NCI-H2081 (cell line): ENCODE data around the gene RYR2.

Experiments
- DNase-seq, 2 experiments: peaks; one replicate each; lab custom pipeline; 2025; lab: John Stamatoyannopoulos, UW

The RYR2 gene

GRCh38 chr1:237732657-237733056, 690.7 kb downstream of the RYR2 start:
- DNase-seq: no peak

GRCh38 chr1:237736372-237737029, 694.5 kb downstream of the RYR2 start:
- DNase-seq: no peak

DNA sequence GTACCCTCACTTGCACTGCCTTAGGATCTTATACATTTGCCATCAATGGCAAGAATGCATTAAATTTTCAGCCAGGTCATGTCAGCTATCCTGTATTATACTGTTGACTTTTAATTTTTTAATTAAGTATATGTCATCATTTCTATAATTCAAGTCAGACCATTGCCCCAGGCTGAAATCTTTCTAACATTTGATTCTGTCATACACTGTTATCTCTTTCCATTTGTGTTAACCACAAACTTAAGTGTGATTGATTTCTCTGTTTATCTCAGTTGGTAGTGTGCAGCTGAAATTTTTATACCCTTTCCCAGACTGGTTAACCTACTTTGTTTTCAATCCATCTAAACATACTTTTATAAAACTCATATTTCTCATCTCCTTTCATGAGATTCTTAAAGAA, 695.5 kb downstream of the RYR2 start:
- DNase-seq: no peak

DNA sequence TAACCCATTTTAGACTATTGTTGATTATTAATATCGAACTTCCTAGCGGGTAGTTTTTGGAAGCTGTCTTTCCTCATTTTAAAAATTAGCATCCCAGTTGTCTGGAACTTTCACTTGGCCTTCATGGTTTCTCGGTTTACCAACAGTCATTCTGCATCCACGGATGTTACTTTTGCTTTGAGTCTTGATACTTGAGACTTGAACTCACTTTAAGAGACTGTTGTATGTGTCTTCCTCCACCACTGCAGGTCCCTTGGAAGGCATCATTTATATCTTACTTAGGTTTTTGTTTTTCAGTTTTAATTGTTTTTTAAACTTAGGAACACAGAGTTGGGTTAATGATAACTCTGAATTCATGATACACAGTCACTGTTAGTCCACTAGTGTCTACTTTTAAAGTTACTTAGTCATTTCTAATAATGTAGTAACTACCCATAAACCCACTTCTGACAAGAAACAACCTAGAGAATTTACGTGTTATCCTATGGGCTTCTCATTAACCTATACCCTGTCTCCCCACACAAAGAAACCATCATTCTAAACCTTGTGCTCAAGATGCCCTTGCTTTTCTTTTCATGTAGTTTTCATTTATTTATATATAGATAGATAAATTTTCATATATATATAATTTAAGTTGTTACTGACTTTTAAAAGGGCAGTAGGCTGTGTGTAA, 696.1 kb downstream of the RYR2 start:
- DNase-seq: no peak

- DNase-seq: no peak
These were observed 698.9 kb downstream of the RYR2 start for GRCh38 chr1:237740846-237741245.

DNA sequence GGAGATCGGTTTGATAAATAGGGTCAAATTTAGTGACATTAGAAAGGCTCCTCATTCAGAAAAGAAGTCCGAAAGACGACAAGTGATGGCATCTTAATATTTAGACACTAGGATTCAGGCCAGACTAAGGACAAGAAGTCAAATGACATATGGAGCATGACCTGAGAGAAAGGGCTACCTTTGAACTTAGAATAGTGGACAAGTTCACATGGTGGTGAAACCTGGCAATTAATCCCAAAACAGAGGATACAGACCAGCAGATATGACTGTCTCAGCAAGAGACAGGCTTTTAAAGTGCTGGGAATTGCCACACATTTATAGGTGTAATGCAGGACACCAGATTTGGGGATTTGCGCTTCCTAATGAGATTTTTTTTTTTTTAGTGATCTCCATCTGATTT, 703.6 kb downstream of the RYR2 start:
- DNase-seq: no peak

- no peak for DNase-seq
These were observed 706.4 kb downstream of the RYR2 start for GRCh38 chr1:237748171-237748960.

GRCh38 chr1:237749122-237749521, 707.1 kb downstream of the RYR2 start:
- no peak for DNase-seq

GRCh38 chr1:237751090-237751489, 709.1 kb downstream of the RYR2 start:
- DNase-seq: no peak

GRCh38 chr1:237754627-237755026, 712.6 kb downstream of the RYR2 start:
- DNase-seq: no peak

DNA sequence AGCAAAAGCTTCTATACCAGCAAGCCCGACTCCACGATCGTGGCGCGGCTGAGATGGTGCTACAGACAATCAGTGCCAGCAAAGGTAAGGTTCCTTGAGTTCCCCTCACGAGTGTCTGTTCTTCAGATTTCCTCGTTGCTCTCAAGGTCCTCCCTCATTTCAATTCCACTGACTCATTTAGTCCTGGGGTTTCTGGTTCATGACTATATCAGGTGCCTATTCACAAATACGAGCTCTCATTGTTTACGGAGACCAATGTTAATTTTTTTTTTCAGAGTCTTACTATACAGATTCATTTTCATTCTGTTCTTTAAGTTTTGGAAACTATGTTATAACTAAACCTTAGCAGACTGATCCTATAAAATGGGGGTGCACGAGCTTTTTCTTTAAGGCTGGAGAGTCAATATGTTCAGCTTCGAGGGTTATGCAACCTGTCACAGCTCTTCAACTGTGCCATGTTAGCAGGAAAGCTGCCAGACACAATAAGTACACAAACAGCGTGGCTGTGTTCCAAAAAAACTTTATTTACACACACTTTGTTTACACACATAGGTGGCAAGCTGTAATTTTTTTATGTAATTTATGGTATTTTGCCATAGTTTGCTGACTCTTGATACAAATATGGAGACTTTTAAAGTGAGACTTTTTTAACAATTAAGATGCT, 714.5 kb downstream of the RYR2 start:
- DNase-seq: peak; percentile 66 to 91

GRCh38 chr1:237759377-237759776, 717.4 kb downstream of the RYR2 start:
- DNase-seq: no peak

GRCh38 chr1:237760951-237761350, 719.0 kb downstream of the RYR2 start:
- DNase-seq: no peak

DNA sequence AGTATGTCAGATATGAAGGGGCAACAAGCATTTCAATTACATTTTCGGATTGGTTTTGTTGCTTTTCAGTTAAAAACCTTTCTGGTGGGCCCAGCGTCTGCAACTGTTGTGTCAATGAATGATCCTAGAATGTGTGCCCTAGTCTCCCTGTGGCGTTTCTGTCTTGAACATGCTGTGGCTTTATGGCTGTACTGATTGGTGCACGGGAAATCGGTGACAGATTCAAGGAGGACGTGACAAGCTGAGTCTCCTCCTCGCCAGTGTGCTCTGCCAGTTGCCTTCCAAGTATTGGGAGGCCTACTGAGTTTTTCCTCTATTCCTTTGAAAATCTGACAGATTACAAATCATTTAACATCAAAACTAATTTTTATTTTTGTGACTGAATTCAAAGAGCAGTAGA, 721.2 kb downstream of the RYR2 start:
- DNase-seq: no peak

GRCh38 chr1:237763751-237764150, 721.8 kb downstream of the RYR2 start:
- no peak for DNase-seq

DNA sequence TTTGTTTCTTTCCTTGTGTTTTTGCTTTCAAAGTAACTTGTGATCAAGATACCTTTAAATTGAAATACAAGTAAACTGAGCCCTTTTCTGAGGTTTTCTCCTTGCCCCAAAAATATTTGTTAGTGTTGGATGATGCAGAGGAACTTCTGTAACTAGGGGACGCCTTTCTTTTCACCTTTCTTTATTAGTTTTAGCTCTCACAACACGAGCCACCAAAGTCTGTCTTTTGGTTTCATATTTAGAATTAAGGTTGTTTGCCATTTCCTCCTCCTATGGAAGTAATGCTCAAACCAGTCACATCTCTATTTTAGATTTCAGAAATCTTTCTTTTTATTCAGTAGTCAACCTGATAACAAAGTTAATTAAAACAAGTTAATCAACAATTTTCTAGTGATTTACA, 727.9 kb downstream of the RYR2 start:
- no peak for DNase-seq

DNA sequence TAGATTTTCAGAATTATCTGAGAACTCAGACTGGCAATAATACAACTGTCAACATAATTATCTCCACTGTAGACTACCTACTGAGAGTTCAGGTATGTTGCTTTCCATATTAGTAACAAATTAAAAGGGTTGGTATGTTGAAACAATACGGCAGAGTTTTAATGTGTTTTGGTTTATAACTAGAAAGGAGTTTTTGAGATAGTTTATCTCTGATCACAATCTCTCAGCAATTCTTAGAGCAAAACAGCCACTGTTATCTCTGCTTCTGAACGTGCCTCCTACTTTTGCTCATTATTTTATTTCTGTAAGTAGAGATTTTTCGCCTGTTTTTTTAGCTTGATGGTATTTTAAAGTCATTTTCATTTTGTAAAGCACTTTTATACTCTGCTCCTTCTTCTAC, 730.0 kb downstream of the RYR2 start:
- no peak for DNase-seq

GRCh38 chr1:237774246-237774645, 732.3 kb downstream of the RYR2 start:
- no peak for DNase-seq

DNA sequence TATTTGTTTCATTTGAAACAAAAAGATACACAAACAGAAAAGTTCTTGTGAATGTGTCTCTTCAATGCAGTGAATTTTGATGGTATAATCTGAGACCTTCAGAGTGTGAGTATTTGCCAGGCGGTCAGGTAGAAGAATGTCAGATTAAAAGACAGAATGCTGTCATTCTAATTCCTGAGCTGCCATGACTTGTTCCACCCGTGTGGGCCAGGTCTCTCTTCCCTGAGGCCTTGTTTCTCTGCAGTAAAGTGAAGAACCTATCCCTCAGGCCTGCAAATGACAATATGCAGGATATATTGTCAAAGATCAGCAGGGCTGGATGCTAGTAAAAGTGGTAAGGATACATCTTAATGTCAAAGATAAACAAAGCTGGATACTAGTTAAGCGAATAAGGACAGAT, 737.4 kb downstream of the RYR2 start:
- no peak for DNase-seq

DNA sequence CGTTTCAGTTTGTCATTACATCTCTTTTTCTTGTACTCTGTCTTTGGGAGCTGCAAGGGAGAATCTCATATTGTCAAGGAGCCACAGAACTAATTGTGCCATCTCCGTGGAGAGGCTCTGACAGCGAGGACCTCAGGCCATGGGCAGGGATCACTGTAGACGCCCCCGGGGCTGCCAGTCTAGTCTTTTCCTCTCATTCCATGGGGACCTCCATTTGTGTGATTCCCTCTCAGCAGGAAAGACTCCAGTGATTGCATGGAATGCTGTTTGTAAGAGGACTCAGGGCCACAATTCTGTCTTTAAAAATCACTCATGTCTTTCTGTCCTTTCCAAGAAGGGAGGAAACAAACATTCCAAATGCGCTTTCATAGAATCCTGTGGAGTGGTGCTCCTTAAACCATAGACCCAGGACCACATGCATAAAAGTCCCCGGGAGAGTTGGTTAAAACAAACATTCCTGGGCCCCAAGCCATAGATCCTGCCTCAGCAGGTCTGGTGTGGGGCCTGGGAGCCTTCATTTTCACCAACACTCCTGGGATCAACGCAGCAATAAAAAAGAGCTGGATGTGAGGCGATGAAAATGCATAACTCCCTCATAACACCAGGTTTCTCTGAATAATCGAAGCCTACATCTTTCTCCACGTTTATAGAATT, 744.2 kb downstream of the RYR2 start:
- no peak for DNase-seq

- no peak for DNase-seq
These were observed 746.1 kb downstream of the RYR2 start for GRCh38 chr1:237788069-237788468.

DNA sequence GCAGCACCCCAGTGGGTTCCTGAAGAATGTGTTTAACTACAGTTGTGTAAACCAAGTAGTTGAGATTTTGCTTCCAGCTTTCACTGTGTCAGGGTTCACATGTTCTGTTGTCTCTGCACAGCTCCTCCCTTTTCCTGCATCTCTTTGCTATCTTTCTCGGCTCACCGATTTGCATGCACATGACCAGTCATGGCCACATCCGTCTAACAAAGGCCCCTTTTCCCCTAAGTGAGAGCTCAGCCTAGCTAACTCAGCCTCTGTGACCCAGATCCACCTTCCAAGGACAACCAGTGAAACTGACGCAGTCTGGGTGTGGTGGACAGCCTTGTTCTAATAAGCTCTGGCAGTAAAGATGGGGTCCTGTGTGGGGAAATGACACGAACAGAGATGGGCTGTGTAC, 747.6 kb downstream of the RYR2 start:
- no peak for DNase-seq
